H9 (cell line): ENCODE data around the gene PET100. TPM values are rescaled to one million over a fixed set of nuclear protein-coding genes. Genes with fewer than 3 reads are reported as not detected.

ENCODE experiments used
- DNase-seq: peaks from one replicate; pipeline ENCODE4 v3.0.0-alpha.2; 2017
- H2AFZ ChIP-seq: one replicate; pipeline ENCODE4 v1.6.1; 2013; ENCODE audit warnings: mild to moderate bottlenecking, low read length, control low read depth, moderate library complexity
- H2AK5ac ChIP-seq: 2 replicates; pipeline ENCODE4 v1.6.1; 2013; ENCODE audit warnings: low read length, control low read depth, mixed read lengths; ENCODE audit not compliant: insufficient read length
- H2BK120ac ChIP-seq: one replicate; pipeline ENCODE4 v1.6.1; 2013; ENCODE audit warnings: low read depth, mild to moderate bottlenecking, low read length, control low read depth, inconsistent platforms; ENCODE audit not compliant: poor library complexity, severe bottlenecking
- H2BK12ac ChIP-seq: 2 replicates; pipeline ENCODE4 v1.6.1; 2013; ENCODE audit warnings: low read length, control low read depth, mixed read lengths, low read depth; ENCODE audit not compliant: insufficient read length
- H2BK15ac ChIP-seq: 2 replicates; pipeline ENCODE4 v1.6.1; 2013; ENCODE audit warnings: low read depth, low read length, control low read depth
- H2BK20ac ChIP-seq: one replicate; pipeline ENCODE4 v1.6.1; 2013; ENCODE audit warnings: low read depth, mild to moderate bottlenecking, low read length, control low read depth, inconsistent platforms; ENCODE audit not compliant: poor library complexity, severe bottlenecking
- H2BK5ac ChIP-seq: 2 replicates; pipeline ENCODE4 v1.6.1; 2013; ENCODE audit warnings: low read length, control low read depth, mixed read lengths; ENCODE audit not compliant: insufficient read length
- H3K14ac ChIP-seq: 2 replicates; pipeline ENCODE4 v1.6.1; 2013; ENCODE audit warnings: low read length, control low read depth; ENCODE audit not compliant: insufficient read depth
- H3K18ac ChIP-seq: 2 replicates; pipeline ENCODE4 v1.6.1; 2013; ENCODE audit warnings: low read depth, mild to moderate bottlenecking, mixed read lengths, low read length, control low read depth; ENCODE audit not compliant: insufficient read length
- H3K23ac ChIP-seq: 2 replicates; pipeline ENCODE4 v1.6.1; 2013; ENCODE audit warnings: low read length, control low read depth, mixed read lengths, low read depth; ENCODE audit not compliant: insufficient read length
- H3K23me2 ChIP-seq: 2 replicates; pipeline ENCODE4 v1.6.1; 2013; ENCODE audit warnings: low read depth, mild to moderate bottlenecking, mixed read lengths, low read length, control low read depth; ENCODE audit not compliant: insufficient read length, poor library complexity, severe bottlenecking
- H3K27ac ChIP-seq: 2 replicates; pipeline ENCODE4 v1.5.1; 2013; ENCODE audit warnings: low read length, control low read depth, mixed read lengths, low read depth; ENCODE audit not compliant: insufficient read length
- H3K27me3 ChIP-seq: 2 replicates; pipeline ENCODE4 v1.6.1; 2013; ENCODE audit warnings: low read length, control low read depth, inconsistent platforms; ENCODE audit not compliant: insufficient read depth
- H3K4ac ChIP-seq: 2 replicates; pipeline ENCODE4 v1.6.1; 2013; ENCODE audit warnings: low read depth, mild to moderate bottlenecking, control low read depth, inconsistent platforms, low read length, moderate library complexity
- H3K4me1 ChIP-seq: 2 replicates; pipeline ENCODE4 v1.6.1; 2013; ENCODE audit warnings: low read length, control low read depth, inconsistent platforms; ENCODE audit not compliant: insufficient read depth
- H3K4me2 ChIP-seq: 2 replicates; pipeline ENCODE4 v1.6.1; 2013; ENCODE audit warnings: low read length, control low read depth, mixed read lengths; ENCODE audit not compliant: insufficient read length, insufficient read depth
- H3K56ac ChIP-seq: 2 replicates; pipeline ENCODE4 v1.6.1; 2013; ENCODE audit warnings: low read depth, mild to moderate bottlenecking, mixed read lengths, low read length, control low read depth; ENCODE audit not compliant: insufficient read length
- H3K79me1 ChIP-seq: 2 replicates; pipeline ENCODE4 v1.6.1; 2013; ENCODE audit warnings: low read depth, mild to moderate bottlenecking, moderate library complexity, low read length, control low read depth, inconsistent platforms; ENCODE audit not compliant: insufficient read depth, poor library complexity, severe bottlenecking
- H3K79me2 ChIP-seq: 2 replicates; pipeline ENCODE4 v1.6.1; 2013; ENCODE audit warnings: low read length, control low read depth, inconsistent platforms; ENCODE audit not compliant: insufficient read depth
- H3K9ac ChIP-seq: 2 replicates; pipeline ENCODE4 v1.6.1; 2013; ENCODE audit warnings: low read length, control low read depth, mixed read lengths; ENCODE audit not compliant: insufficient read length; ENCODE audit errors: extremely low read depth
- H3K9me3 ChIP-seq: one replicate; pipeline ENCODE4 v1.6.1; 2013; ENCODE audit warnings: low read depth, low read length, inconsistent platforms; ENCODE audit not compliant: control insufficient read depth
- H3T11ph ChIP-seq: one replicate; pipeline ENCODE4 v1.6.1; 2013; ENCODE audit warnings: mild to moderate bottlenecking, low read length, control low read depth, inconsistent platforms
- H4K20me1 ChIP-seq: one replicate; pipeline ENCODE4 v1.6.1; 2013; ENCODE audit not compliant: control insufficient read depth, insufficient read length, insufficient read depth
- H4K5ac ChIP-seq: 2 replicates; pipeline ENCODE4 v1.6.1; 2013; ENCODE audit warnings: low read depth, mild to moderate bottlenecking, mixed read lengths, low read length, control low read depth; ENCODE audit not compliant: insufficient read length
- H4K8ac ChIP-seq: replicated peaks from 2 replicates; pipeline ENCODE4 v1.6.1; 2013; ENCODE audit warnings: low read length, control low read depth, mixed read lengths, low read depth; ENCODE audit not compliant: insufficient read length
- H4K91ac ChIP-seq: 2 replicates; pipeline ENCODE4 v1.6.1; 2013; ENCODE audit warnings: low read depth, mild to moderate bottlenecking, moderate library complexity, mixed read lengths, low read length, control low read depth; ENCODE audit not compliant: insufficient read length
- H3K27ac Mint-ChIP-seq, 3 experiments: 2 replicates in 2 of 3; 3 replicates in 1 of 3; pipeline ENCODE4 v1.8.0; 2020 to 2021; ENCODE audit warnings: mixed read lengths in 3 of 3, mild to moderate bottlenecking in 1 of 3, moderate library complexity in 1 of 3
- H3K27me3 Mint-ChIP-seq: 2 replicates; pipeline ENCODE4 v1.8.0; 2021; ENCODE audit warnings: low read depth, mild to moderate bottlenecking, moderate library complexity, mixed read lengths
- H3K36me3 Mint-ChIP-seq, 3 experiments: 2 replicates in 2 of 3; 3 replicates in 1 of 3; pipeline ENCODE4 v1.8.0; 2020 to 2021; ENCODE audit warnings: low read depth in 3 of 3, mixed read lengths in 3 of 3; ENCODE audit not compliant: insufficient read depth in 1 of 3
- H3K4me1 Mint-ChIP-seq, 2 experiments: 2 replicates each; pipeline ENCODE4 v1.8.0; 2020; ENCODE audit warnings: mixed read lengths in 2 of 2
- H3K4me3 Mint-ChIP-seq, 2 experiments: 2 replicates in 1 of 2; 3 replicates in 1 of 2; pipeline ENCODE4 v1.8.0; 2020 to 2021; ENCODE audit warnings: mild to moderate bottlenecking in 2 of 2, mixed read lengths in 2 of 2, moderate library complexity in 1 of 2
- H3K9me3 Mint-ChIP-seq, 2 experiments: 2 replicates in 1 of 2; 3 replicates in 1 of 2; pipeline ENCODE4 v1.8.0; 2020; ENCODE audit warnings: mild to moderate bottlenecking in 2 of 2, mixed read lengths in 2 of 2, moderate library complexity in 1 of 2
- CTCF ChIP-seq: fragments of 200-600 bp; sonication (generic); conservative IDR thresholded peaks from 3 replicates; pipeline ENCODE4 v1.8.0; 2021; ENCODE audit warnings: antibody characterized with exemption, mild to moderate bottlenecking
- WGBS: extraction: QIAGEN DNeasy Blood & Tissue Kit; methylation state at CpG from one replicate; pipeline ENCODE4 v1.1.7; 2013; ENCODE audit warnings: missing lambda C conversion rate, low lambda C conversion rate, mixed read lengths; ENCODE audit not compliant: insufficient read length; ENCODE audit errors: extremely low coverage; 5-methylcytosine and 5-hydroxymethylcytosine counted together
- total RNA-seq: library from RNA; stranded (reverse); gene quantifications from 2 replicates; pipeline ENCODE4 v1.2.1, GENCODE V29; 2021

The PET100 gene
- total RNA-seq, 1 experiment from 2014 or later, result 129 TPM

GRCh38 chr19:7672522-7672921 lies 42.9 kb downstream of the PET100 start:
- no peak overlapping the region for H2BK120ac ChIP-seq
- no peak overlapping the region for H3K4me2 ChIP-seq
- Mint-ChIP-seq H3K27ac (no peak overlapping the region), H3K9me3 (peaks cover 0 to 4% of the 10 kb centered on the region in 2 experiments; a peak in 2 of 5 replicates), H3K36me3 (no peaks in the 10 kb centered on the region), H3K4me1 (peaks cover 4 to 15% of the 10 kb centered on the region in 2 experiments; a peak in 3 of 4 replicates), H3K27me3 (peaks cover 88% of the 10 kb centered on the region), H3K4me3 (peak overlapping the region in 1 of 2 experiments; percentile 60; a peak in 2 of 5 replicates)
- no peak overlapping the region for H2AK5ac ChIP-seq
- H3T11ph ChIP-seq, result no peak overlapping the region
- H4K5ac ChIP-seq, result no peak overlapping the region
- H2BK15ac ChIP-seq, result no peak overlapping the region
- H3K4me1 ChIP-seq, result no peaks in the 10 kb centered on the region
- H4K8ac ChIP-seq, result no peak overlapping the region
- no peak overlapping the region for H4K91ac ChIP-seq
- peaks cover 2% of the 10 kb centered on the region; the same call in 1 of the 2 replicates for H3K27me3 ChIP-seq
- H2BK12ac ChIP-seq, result no peak overlapping the region
- no peaks in the 10 kb centered on the region for H4K20me1 ChIP-seq
- H3K18ac ChIP-seq, result no peak overlapping the region
- no peak overlapping the region for H2BK20ac ChIP-seq
- no peaks in the 10 kb centered on the region for H3K9me3 ChIP-seq
- no peak overlapping the region for H2BK5ac ChIP-seq
- peaks cover 6% of the 10 kb centered on the region for H3K23me2 ChIP-seq
- DNase-seq, result no peak
- H3K23ac ChIP-seq, result no peak overlapping the region
- no peak overlapping the region for H3K9ac ChIP-seq
- no peaks in the 10 kb centered on the region for H3K79me1 ChIP-seq
- WGBS, result no CpG with 5 or more reads among the region's 9 CpGs
- no peaks in the 10 kb centered on the region for H3K79me2 ChIP-seq
- no peak for TF ChIP-seq CTCF
- no peak overlapping the region for H2AFZ ChIP-seq
- no peak overlapping the region for H3K27ac ChIP-seq
- H3K14ac ChIP-seq, result no peak overlapping the region
- H3K56ac ChIP-seq, result no peak overlapping the region
- no peak overlapping the region for H3K4ac ChIP-seq
